ENCODE data around the gene RIT2. TPM values are rescaled to one million over a fixed set of nuclear protein-coding genes. Genes with fewer than 3 reads are reported as not detected.

RIT2 gene
- total and polyA plus RNA-seq, 2 experiments from 2014 or later: not detected

DNA sequence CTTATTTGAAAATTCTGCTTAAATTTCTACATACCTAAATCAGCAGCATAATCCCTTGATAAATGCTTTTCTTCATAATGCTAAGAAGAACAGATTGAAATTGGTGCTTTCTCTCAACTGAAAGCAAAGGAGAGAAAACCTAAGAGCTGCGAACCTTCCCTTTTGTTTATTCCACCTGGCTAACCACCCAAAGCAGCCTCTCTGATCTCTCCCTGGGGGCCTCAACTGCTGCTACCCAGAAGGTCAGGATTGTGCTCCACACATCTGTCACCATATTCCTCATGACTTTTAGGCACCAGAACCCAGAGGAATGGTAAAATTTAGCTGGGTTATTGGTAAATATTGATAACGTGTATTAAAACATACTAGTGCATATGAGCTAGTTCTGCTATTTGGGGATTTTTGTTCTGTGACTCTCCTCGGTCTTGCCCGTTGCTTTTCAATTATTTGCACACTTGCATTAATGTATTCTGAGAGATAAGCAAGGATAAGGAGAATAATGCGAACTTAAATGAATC, 334.1 kb downstream of the RIT2 start:
- no peak overlapping the region for H3K27ac ChIP-seq
- H3K4me3 ChIP-seq: no peak overlapping the region
- TF ChIP-seq, protein P1, sequence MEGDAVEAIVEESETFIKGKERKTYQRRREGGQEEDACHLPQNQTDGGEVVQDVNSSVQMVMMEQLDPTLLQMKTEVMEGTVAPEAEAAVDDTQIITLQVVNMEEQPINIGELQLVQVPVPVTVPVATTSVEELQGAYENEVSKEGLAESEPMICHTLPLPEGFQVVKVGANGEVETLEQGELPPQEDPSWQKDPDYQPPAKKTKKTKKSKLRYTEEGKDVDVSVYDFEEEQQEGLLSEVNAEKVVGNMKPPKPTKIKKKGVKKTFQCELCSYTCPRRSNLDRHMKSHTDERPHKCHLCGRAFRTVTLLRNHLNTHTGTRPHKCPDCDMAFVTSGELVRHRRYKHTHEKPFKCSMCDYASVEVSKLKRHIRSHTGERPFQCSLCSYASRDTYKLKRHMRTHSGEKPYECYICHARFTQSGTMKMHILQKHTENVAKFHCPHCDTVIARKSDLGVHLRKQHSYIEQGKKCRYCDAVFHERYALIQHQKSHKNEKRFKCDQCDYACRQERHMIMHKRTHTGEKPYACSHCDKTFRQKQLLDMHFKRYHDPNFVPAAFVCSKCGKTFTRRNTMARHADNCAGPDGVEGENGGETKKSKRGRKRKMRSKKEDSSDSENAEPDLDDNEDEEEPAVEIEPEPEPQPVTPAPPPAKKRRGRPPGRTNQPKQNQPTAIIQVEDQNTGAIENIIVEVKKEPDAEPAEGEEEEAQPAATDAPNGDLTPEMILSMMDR (IDR thresholded peaks at IDR 0.05; ENCODE audit: low read depth, low read length): no peak
- no peaks in the 10 kb centered on the region for H3K4me1 ChIP-seq (ENCODE audit: low read depth)
- no peaks in the 10 kb centered on the region for H3K9me3 ChIP-seq (ENCODE audit: low read depth)
- no peaks in the 10 kb centered on the region for H3K36me3 ChIP-seq
- H3K27me3 ChIP-seq: no peaks in the 10 kb centered on the region
- no peak for DNase-seq (ENCODE audit: low read depth in 1 of 2, low spot score in 1 of 2)

DNA sequence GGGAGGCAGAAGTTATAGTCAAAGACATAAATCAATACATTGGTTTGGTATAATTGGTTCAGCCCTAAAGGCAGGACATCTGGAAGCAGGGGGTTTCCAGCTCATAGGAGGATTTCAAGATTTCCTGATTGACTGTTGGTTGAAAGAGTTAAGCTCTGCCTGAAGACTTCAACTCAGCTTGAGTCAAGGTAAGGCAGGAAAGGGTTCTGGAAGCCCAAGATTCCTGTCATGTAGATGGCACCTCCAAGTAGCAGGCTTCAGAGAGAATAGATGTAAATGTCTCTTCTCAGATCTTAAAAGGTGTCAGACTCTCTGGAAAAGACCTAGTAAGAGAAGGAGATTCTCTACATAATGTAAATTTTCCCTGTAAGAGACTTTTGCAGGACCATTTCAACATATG, 335.3 kb downstream of the RIT2 start:
- Histone ChIP-seq H3K36me3 (no peaks in the 10 kb centered on the region), H3K4me3 (no peak overlapping the region), H3K27ac (no peak overlapping the region), H3K4me1 (ENCODE audit: low read depth) (no peaks in the 10 kb centered on the region), H3K27me3 (no peaks in the 10 kb centered on the region), H3K9me3 (ENCODE audit: low read depth) (no peaks in the 10 kb centered on the region)
- DNase-seq (ENCODE audit: low read depth in 1 of 2, low spot score in 1 of 2): no peak
- TF ChIP-seq, protein P1 (IDR thresholded peaks at IDR 0.05; ENCODE audit: low read depth, low read length): no peak

DNA sequence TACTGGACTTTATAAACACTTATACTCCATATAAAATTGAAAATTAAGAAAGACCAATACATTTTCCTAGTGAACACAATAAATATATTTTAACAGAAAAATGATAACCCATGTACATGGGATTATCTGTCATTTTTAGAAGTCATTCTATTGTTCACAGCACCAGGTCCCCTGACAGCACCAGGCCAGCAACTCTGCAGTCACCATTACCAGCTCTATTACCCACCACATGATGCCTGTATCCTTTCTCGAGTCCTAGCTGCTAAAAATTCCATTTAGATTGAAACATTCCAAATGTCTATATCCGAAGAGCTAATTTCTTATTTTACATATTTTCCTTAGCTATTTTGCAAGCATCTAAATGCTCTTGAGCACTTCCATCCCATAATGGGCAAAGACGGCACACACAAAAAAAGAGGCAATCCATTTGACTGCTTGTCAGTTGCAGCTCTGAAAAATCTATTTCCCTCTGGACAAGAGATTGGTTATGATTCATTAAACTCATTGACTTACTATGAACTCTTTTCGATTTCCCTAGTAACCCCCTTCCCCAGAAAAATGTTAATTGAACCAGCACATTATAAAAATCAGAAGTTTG, 336.9 kb downstream of the RIT2 start:
- no peaks in the 10 kb centered on the region for H3K4me1 ChIP-seq (ENCODE audit: low read depth)
- no peak for DNase-seq (ENCODE audit: low read depth in 1 of 2, low spot score in 1 of 2)
- H3K9me3 ChIP-seq (ENCODE audit: low read depth): no peaks in the 10 kb centered on the region
- no peak overlapping the region for H3K4me3 ChIP-seq
- H3K36me3 ChIP-seq: no peaks in the 10 kb centered on the region
- H3K27me3 ChIP-seq: no peaks in the 10 kb centered on the region
- H3K27ac ChIP-seq: no peak overlapping the region
- TF ChIP-seq, protein P1 (IDR thresholded peaks at IDR 0.05; ENCODE audit: low read depth, low read length): no peak

DNA sequence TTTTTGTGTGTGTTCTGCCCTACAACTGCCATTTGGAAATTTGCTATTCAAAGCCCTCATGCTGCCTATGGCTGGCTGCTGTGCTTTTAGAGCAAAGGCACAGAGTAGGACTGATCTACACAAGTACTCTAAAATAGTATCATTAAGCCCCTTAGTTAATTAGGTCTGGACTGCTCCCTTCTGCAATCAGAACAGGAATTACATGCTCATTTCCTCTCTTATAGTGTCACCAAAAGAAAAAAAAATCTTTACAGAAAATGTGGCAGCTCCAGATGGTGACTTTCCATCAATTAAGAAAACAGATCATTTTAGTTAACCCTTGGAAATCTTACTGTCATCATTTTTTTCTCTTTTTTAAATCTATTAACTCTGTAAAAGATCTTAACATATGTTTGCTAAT, 337.5 kb downstream of the RIT2 start:
- Histone ChIP-seq H3K27me3 (no peaks in the 10 kb centered on the region), H3K27ac (no peak overlapping the region), H3K36me3 (no peaks in the 10 kb centered on the region), H3K9me3 (ENCODE audit: low read depth) (no peaks in the 10 kb centered on the region), H3K4me1 (ENCODE audit: low read depth) (no peaks in the 10 kb centered on the region), H3K4me3 (no peak overlapping the region)
- no peak for DNase-seq (ENCODE audit: low read depth in 1 of 2, low spot score in 1 of 2)
- TF ChIP-seq, protein P1 (IDR thresholded peaks at IDR 0.05; ENCODE audit: low read depth, low read length): no peak

DNA sequence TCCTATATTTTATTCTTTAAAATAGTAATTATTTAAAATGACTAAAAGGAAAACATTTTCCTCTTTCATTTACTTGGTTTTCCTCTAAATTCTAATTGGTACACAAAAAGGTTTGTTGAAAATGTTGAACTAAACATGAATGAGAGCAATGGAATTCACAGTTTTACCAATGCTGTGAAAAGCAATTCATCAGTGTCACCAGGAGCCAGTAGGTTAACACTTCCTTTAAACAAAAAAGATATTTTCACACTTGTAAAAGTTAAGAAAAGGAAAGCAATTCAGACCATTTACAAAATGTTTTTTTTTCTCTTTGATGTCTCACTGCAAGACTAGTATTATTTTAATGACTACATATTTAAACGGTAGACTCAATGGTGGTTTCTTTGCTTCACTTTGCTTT, 341.6 kb downstream of the RIT2 start:
- Histone ChIP-seq H3K4me1 (ENCODE audit: low read depth) (no peaks in the 10 kb centered on the region), H3K27me3 (no peaks in the 10 kb centered on the region), H3K27ac (no peak overlapping the region), H3K36me3 (no peaks in the 10 kb centered on the region), H3K9me3 (ENCODE audit: low read depth) (no peaks in the 10 kb centered on the region), H3K4me3 (no peak overlapping the region)
- TF ChIP-seq, protein P1 (IDR thresholded peaks at IDR 0.05; ENCODE audit: low read depth, low read length): no peak
- DNase-seq (ENCODE audit: low read depth in 1 of 2, low spot score in 1 of 2): no peak
